HG02571 (cell line): Measurements from ENCODE around the gene TCTN3.
"Not testable (repeated sequence)": the region's sequence is repeated elsewhere in the genome, so short reads cannot be mapped to it uniquely, and the experiment has no call there.

Source experiments
- ATAC-seq: cut with Tn5 transposase; IDR thresholded peaks from one replicate; pipeline ENCODE4 v1.9.1; 2021; ENCODE audit warnings: mild to moderate bottlenecking, moderate library complexity; ENCODE audit not compliant: unreplicated experiment

The TCTN3 gene

DNA sequence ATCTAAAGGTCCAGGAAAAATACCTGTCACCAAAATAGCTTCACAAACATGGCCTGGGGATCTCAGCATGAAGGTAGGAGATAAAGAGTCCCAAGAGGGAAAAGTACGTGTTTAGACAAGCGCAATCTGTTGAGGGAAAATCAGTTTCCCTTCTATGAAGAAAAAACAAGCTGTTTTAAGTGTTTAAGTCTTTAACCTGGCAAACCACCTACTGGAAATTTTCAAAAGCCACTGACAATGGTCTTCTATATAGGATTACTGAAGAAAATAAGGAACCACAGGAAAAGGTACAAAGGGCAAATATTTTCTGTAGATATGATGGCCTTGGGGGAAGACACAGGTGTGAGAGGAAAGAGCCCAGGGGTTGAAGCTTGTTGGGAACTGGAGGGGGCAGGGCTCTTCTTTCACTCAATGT, 58.4 kb downstream of the TCTN3 start:
- ATAC-seq, result no peak

DNA sequence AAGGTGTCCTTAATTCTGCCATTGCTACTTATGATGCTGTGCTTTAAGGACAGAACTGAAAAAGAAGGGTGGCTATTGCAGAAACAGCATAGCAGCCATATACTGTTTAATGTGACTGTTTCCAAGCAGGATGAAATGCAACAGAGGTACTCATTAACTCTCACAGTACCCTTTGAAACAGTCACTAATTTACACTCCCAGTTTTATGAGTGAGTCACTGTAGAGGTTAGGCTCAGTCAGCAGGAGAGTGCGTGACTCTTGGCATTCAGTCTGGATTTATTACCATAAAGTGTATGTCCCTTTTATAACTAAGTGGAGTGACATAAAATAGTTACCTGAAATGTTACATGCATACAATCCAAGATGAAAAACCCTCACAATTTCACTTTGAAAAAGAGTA, 64.9 kb downstream of the TCTN3 start:
- no peak for ATAC-seq

DNA sequence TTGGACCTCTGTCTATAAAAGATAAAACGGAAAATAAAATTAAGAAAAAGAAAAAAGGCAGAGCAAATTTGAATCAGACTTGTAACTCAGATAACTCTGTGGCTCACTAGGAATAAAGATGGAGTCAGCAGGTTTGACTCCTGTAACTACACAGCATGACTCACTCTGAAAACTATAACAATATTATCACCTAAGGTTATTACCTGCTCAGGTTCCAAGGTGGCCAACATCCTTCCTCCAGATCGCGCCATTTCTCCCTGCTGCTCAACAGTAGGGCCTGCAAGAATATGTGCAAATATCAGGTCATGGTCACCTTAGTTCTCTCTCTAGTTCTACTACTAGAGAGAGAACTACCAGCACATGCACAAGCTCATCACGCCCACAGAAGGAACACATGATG, 67.2 kb downstream of the TCTN3 start:
- no peak for ATAC-seq

DNA sequence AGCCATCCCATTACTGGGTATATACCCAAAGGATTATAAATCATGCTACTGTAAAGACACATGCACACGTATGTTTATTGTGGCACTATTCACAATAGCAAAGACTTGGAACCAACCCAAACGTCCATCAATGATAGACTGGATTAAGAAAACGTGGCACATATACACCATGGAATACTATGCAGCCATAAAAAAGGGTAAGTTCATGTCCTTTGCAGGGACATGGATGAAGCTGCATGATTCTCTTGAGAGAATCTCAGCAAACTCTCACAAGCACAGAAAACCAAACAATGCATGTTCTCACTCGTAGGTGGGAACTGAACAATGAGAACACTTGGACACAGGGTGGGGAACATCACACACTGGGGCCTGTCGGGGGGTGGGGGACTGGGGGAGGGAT, 73.3 kb downstream of the TCTN3 start:
- not testable (repeated sequence) for ATAC-seq

DNA sequence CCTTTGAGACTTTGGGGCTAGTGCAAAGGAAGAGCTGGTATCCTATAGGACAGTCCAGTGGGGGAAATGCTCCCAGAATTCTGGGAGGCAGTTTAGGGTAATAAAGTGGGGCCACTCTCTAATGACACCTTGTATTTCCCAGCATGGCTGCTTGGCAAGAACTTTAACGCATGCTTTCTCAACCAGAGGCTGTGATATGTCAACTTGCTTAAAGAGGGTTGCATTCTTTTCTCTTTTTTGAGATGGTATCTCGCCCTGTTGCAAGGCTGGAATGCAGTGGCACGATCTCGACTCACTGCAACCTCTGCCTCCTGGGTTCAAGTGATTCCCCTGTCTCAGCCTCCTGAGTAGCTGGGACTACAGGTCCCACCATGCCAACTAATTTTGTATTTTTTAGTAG, 75.6 kb downstream of the TCTN3 start:
- no peak for ATAC-seq

DNA sequence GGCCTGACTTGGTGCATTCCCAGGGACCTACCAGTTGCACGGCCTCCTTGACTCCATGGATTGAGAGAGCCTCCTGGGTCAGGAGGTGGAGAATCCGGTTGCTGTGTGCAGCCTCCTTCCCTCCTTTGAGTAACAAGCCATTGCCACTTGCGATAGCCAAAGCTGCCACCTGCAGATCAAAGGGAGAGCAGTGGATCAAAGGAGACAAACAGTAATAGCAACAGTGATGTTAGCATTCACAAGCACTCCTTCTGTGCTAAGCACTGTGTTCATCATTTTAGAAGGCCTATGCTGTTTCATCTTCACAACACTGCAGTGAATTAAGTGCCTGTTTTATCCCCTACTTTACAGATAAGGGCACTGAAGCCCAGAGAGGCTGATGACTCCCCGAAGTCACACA, 77.3 kb downstream of the TCTN3 start:
- no peak for ATAC-seq
